ENCODE data around the gene SPEG.

Gene SPEG

DNA sequence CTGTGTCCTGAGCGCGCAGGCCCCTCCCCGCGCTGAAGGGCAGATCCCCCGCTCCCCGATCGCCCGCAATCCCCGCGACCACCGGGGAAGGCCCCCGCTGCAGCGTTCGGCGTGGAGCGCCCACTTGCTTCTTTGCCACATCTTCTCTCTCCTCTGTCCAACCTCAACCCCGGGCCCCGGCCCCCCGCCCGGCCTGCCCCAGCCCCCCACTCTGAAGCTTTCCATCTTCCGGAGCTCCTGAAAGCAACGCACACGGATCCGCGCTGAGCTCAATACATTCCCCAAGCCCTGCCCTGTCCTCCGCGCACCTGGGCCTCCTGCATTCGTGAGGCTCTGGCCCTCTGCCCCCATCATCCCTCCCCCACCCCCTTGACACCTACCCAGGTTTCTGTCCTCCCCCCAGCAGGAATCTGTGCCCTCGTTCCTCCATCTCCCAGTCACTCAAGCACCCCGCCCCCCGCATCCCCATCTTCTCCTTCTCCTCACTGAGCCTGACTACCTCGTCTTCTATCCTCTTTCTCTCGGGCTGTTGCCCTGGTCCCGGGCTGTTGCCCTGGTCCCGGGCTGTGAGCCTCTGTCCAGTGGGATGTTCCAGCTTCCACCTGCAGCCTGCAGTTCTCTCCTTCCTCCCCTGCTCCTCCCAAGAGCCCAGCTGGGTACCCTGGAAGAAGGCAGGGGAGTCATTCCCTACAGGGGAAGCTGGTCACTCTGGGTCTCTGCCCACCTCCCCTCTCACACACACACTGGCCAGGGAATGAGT lies 7.8 kb downstream of the SPEG start:
- H3K9ac ChIP-seq (ENCODE audit: low read length), result no peak overlapping the region
- H3K27me3 ChIP-seq (ENCODE audit: control insufficient read depth, insufficient read depth, low read length), result peaks cover 9% of the 10 kb centered on the region
- H3K4me3 ChIP-seq (ENCODE audit: low read length), result peak overlapping the region; percentile 62
- H3K36me3 ChIP-seq (ENCODE audit: control insufficient read depth, insufficient read depth, low read length), result no peaks in the 10 kb centered on the region
- H3K4me1 ChIP-seq (ENCODE audit: control insufficient read depth, insufficient read depth, low read length), result peaks cover 56% of the 10 kb centered on the region
- H3K27ac ChIP-seq (ENCODE audit: low read depth, low read length), result peak overlapping the region; percentile 99

DNA sequence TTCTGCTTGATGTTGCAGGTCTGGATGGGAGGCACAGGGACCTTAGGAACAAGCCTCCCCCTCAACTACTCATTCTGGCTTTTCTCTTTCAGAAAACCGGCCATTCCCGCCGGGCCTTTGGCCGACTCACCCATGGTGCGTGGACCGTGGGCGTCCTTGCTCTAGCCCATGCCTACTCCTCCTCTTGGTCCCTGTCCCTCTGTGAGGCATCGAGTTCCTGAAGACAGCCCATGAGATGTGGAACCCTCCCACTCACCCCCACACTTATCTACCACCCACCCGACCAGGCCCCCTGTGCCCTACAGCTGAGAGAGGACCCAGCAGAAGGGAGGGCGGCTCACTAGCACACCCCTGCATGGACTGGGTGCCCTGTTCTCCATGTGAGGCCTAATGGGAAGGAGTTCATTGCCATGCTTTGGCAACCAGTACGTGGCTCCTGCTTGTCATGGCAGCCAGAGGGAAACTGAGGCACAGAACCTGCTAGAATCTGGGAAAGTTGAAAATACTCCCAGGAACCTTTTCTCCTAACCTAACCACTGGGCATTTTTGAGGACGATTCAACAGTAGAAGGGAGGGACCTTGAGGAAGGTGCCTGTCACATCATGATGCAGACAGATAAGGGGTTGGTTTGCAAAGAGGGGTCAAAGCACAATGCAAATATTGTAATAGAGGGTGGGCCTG lies 8.5 kb downstream of the SPEG start:
- Histone ChIP-seq H3K36me3 (ENCODE audit: control insufficient read depth, insufficient read depth, low read length) (no peaks in the 10 kb centered on the region), H3K27ac (ENCODE audit: low read depth, low read length) (peak overlapping the region; percentile 99), H3K4me1 (ENCODE audit: control insufficient read depth, insufficient read depth, low read length) (peaks cover 49% of the 10 kb centered on the region), H3K27me3 (ENCODE audit: control insufficient read depth, insufficient read depth, low read length) (peaks cover 9% of the 10 kb centered on the region), H3K4me3 (ENCODE audit: low read length) (peak overlapping the region; percentile 62), H3K9ac (ENCODE audit: low read length) (no peak overlapping the region)

DNA sequence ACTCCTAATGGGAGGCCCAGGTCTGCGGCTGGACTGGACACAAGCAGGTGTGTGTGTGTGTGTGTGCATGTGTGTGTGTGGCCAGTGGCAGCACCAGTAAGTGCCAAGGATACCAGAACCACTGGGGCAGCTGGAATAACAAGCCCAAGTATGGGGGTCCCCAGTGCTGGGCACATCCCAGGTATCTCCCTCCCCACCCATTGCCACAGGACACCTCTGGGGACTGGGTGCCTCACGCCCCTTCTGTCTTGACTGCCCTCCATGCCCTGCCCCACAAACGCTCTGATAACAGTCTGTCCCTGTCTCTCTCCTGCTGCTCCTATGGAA lies 9.0 kb downstream of the SPEG start:
- H3K27ac ChIP-seq (ENCODE audit: low read depth, low read length), result peak overlapping the region; percentile 99
- H3K36me3 ChIP-seq (ENCODE audit: control insufficient read depth, insufficient read depth, low read length), result no peaks in the 10 kb centered on the region
- peaks cover 9% of the 10 kb centered on the region for H3K27me3 ChIP-seq (ENCODE audit: control insufficient read depth, insufficient read depth, low read length)
- peak overlapping the region; percentile 40 for H3K4me3 ChIP-seq (ENCODE audit: low read length)
- H3K4me1 ChIP-seq (ENCODE audit: control insufficient read depth, insufficient read depth, low read length), result peaks cover 47% of the 10 kb centered on the region
- no peak overlapping the region for H3K9ac ChIP-seq (ENCODE audit: low read length)

DNA sequence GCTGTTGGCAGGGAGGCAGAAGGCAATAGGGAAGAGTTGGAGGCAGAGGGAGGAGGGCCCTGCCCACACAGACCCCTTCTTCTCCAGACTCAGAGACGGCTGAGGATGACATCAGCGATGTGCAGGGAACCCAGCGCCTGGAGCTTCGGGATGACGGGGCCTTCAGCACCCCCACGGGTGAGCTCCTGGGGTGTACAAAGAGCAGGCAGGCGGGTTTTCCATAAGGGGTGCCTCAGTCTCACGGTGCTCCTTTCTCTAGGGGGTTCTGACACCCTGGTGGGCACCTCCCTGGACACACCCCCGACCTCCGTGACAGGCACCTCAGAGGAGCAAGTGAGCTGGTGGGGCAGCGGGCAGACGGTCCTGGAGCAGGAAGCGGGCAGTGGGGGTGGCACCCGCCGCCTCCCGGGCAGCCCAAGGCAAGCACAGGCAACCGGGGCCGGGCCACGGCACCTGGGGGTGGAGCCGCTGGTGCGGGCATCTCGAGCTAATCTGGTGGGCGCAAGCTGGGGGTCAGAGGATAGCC lies 10.0 kb downstream of the SPEG start:
- H3K27me3 ChIP-seq (ENCODE audit: control insufficient read depth, insufficient read depth, low read length), result peaks cover 10% of the 10 kb centered on the region
- H3K9ac ChIP-seq (ENCODE audit: low read length), result peak overlapping the region; percentile 68
- peaks cover 53% of the 10 kb centered on the region for H3K4me1 ChIP-seq (ENCODE audit: control insufficient read depth, insufficient read depth, low read length)
- no peaks in the 10 kb centered on the region for H3K36me3 ChIP-seq (ENCODE audit: control insufficient read depth, insufficient read depth, low read length)
- peak overlapping the region; percentile 40 for H3K4me3 ChIP-seq (ENCODE audit: low read length)
- H3K27ac ChIP-seq (ENCODE audit: low read depth, low read length), result peak overlapping the region; percentile 99

DNA sequence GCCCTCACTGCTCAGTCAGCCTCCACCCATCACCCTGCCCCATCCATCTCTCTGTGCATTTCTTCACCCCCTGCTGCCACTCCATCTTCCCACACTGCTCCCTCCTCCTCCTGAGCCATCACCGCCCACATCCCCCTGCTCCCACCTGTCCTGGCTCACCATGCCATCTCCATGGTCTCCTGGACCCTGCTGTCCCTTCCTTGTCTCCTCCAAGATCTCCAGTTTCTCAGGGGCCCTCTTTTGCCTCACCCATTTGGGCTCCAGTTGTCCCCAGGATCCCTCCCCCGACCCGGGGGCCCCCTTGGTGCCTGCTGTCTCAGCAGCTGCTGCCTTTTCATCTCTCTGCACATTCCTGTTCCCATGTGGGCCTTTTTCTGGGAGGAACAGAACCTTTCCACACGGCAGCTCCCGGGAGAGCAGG lies 10.6 kb downstream of the SPEG start:
- peak overlapping the region; percentile 40 for H3K4me3 ChIP-seq (ENCODE audit: low read length)
- H3K36me3 ChIP-seq (ENCODE audit: control insufficient read depth, insufficient read depth, low read length), result no peaks in the 10 kb centered on the region
- H3K27me3 ChIP-seq (ENCODE audit: control insufficient read depth, insufficient read depth, low read length), result peaks cover 11% of the 10 kb centered on the region
- H3K4me1 ChIP-seq (ENCODE audit: control insufficient read depth, insufficient read depth, low read length), result peaks cover 59% of the 10 kb centered on the region
- peak overlapping the region; percentile 68 for H3K9ac ChIP-seq (ENCODE audit: low read length)
- H3K27ac ChIP-seq (ENCODE audit: low read depth, low read length), result peak overlapping the region; percentile 99

DNA sequence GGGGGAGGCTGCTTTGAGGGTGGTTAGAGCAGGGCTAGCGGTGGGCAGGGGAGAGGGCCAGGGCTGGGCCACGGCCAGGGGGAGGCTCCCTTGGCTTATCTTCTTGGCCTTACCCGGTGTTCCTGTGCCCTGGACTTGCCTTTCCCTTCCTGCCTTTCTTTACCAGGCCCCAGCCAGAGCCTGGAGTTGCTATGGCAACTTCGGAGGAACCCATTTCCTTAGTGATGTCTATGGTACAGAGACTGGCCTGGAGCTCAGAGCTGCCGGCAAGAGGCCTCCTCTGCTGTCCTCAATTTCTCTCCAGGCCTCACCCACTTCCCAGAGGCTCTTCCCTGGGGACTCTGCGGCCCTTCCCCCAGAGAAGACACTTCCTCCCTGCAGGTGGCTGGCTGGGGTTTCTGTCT lies 11.5 kb downstream of the SPEG start:
- no peak overlapping the region for H3K9ac ChIP-seq (ENCODE audit: low read length)

DNA sequence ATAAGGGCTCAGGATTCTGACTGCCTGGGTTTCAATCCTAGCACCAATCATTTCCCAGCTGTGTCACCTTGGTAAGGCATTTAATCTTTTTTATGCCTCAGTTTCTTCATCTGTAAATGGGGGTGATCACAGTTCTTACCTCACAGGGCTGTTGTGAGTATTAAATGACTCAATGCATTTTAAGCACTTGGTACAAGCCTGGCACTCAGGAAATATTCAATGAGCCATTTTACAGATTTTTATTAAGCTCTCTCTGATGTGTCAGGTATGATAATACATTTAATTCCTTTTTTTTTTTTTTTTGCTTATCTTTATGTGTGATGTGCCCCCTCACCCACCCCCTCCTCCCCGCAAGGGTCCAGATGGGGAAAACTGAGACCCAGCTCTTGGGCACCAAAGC lies 12.0 kb downstream of the SPEG start:
- no peak overlapping the region for H3K4me3 ChIP-seq (ENCODE audit: low read length)
- H3K27me3 ChIP-seq (ENCODE audit: control insufficient read depth, insufficient read depth, low read length), result peaks cover 11% of the 10 kb centered on the region
- peaks cover 64% of the 10 kb centered on the region for H3K4me1 ChIP-seq (ENCODE audit: control insufficient read depth, insufficient read depth, low read length)
- H3K9ac ChIP-seq (ENCODE audit: low read length), result no peak overlapping the region
- H3K27ac ChIP-seq (ENCODE audit: low read depth, low read length), result peak overlapping the region; percentile 99
- no peaks in the 10 kb centered on the region for H3K36me3 ChIP-seq (ENCODE audit: control insufficient read depth, insufficient read depth, low read length)

More for the DNA sequence above, 11.5 kb downstream of the SPEG start:
- H3K27ac ChIP-seq (ENCODE audit: low read depth, low read length), result peak overlapping the region; percentile 99
- no peaks in the 10 kb centered on the region for H3K36me3 ChIP-seq (ENCODE audit: control insufficient read depth, insufficient read depth, low read length)
- no peak overlapping the region for H3K4me3 ChIP-seq (ENCODE audit: low read length)
- peaks cover 11% of the 10 kb centered on the region for H3K27me3 ChIP-seq (ENCODE audit: control insufficient read depth, insufficient read depth, low read length)
- H3K4me1 ChIP-seq (ENCODE audit: control insufficient read depth, insufficient read depth, low read length), result peaks cover 60% of the 10 kb centered on the region

DNA sequence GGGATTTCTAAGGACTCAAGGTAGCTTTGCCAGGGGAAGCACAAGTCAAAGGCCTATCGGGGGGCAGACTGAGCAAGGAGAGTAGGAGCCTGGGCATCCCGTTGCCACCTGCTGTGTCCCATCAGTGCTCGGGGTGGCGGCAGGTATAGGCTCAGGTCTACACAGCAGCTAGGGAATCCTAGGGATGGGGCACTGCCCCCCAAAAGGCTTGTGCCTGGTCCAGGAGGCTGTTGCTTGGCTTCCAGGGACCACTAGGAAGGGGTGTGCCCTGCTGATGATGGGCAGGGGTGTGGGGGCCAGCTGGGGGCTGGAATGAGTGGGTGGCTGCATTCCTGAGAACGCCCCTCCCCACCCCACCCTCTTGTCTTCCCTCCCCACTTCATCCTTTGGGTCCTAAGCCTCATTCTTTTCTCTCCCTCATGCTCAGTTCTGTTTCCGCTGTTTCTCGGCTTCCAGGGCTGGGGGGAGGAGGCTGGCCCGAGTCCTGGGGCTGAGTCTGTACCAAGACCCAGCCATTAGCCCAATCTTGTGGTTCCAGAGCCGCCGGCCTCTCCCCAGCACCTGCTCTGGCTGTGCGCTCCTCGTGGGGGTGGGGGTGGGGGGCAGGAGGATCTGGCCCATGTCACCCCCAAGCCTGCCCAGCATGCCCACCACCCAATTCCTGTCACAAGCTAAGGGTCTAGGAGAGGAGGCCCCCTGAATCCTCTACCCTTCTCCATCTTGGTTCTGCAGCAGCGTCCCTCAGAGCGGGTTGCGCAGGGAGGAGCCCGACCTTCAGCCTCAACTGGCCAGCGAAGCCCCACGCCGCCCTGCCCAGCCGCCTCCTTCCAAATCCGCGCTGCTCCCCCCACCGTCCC lies 12.8 kb downstream of the SPEG start:
- peaks cover 72% of the 10 kb centered on the region for H3K4me1 ChIP-seq (ENCODE audit: control insufficient read depth, insufficient read depth, low read length)
- H3K27me3 ChIP-seq (ENCODE audit: control insufficient read depth, insufficient read depth, low read length), result peaks cover 10% of the 10 kb centered on the region
- peak overlapping the region; percentile 99 for H3K27ac ChIP-seq (ENCODE audit: low read depth, low read length)
- no peaks in the 10 kb centered on the region for H3K36me3 ChIP-seq (ENCODE audit: control insufficient read depth, insufficient read depth, low read length)
- no peak overlapping the region for H3K4me3 ChIP-seq (ENCODE audit: low read length)
- H3K9ac ChIP-seq (ENCODE audit: low read length), result no peak overlapping the region

DNA sequence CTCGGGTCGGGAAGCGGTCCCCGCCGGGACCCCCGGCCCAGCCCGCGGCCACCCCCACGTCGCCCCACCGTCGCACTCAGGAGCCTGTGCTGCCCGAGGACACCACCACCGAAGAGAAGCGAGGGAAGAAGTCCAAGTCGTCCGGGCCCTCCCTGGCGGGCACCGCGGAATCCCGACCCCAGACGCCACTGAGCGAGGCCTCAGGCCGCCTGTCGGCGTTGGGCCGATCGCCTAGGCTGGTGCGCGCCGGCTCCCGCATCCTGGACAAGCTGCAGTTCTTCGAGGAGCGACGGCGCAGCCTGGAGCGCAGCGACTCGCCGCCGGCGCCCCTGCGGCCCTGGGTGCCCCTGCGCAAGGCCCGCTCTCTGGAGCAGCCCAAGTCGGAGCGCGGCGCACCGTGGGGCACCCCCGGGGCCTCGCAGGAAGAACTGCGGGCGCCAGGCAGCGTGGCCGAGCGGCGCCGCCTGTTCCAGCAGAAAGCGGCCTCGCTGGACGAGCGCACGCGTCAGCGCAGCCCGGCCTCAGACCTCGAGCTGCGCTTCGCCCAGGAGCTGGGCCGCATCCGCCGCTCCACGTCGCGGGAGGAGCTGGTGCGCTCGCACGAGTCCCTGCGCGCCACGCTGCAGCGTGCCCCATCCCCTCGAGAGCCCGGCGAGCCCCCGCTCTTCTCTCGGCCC lies 13.6 kb downstream of the SPEG start:
- peak overlapping the region; percentile 99 for H3K27ac ChIP-seq (ENCODE audit: low read depth, low read length)
- no peak overlapping the region for H3K4me3 ChIP-seq (ENCODE audit: low read length)
- no peak overlapping the region for H3K9ac ChIP-seq (ENCODE audit: low read length)
- H3K4me1 ChIP-seq (ENCODE audit: control insufficient read depth, insufficient read depth, low read length), result peaks cover 73% of the 10 kb centered on the region
- no peaks in the 10 kb centered on the region for H3K36me3 ChIP-seq (ENCODE audit: control insufficient read depth, insufficient read depth, low read length)
- peaks cover 3% of the 10 kb centered on the region for H3K27me3 ChIP-seq (ENCODE audit: control insufficient read depth, insufficient read depth, low read length)

DNA sequence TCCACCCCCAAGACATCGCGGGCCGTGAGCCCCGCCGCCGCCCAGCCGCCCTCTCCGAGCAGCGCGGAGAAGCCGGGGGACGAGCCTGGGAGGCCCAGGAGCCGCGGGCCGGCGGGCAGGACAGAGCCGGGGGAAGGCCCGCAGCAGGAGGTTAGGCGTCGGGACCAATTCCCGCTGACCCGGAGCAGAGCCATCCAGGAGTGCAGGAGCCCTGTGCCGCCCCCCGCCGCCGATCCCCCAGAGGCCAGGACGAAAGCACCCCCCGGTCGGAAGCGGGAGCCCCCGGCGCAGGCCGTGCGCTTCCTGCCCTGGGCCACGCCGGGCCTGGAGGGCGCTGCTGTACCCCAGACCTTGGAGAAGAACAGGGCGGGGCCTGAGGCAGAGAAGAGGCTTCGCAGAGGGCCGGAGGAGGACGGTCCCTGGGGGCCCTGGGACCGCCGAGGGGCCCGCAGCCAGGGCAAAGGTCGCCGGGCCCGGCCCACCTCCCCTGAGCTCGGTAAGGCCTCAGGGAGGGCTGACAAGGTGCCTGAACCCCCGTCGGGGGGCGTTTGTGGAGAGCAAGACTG lies 14.2 kb downstream of the SPEG start:
- no peaks in the 10 kb centered on the region for H3K36me3 ChIP-seq (ENCODE audit: control insufficient read depth, insufficient read depth, low read length)
- no peak overlapping the region for H3K9ac ChIP-seq (ENCODE audit: low read length)
- H3K27ac ChIP-seq (ENCODE audit: low read depth, low read length), result peak overlapping the region; percentile 99
- H3K4me1 ChIP-seq (ENCODE audit: control insufficient read depth, insufficient read depth, low read length), result peaks cover 72% of the 10 kb centered on the region
- H3K4me3 ChIP-seq (ENCODE audit: low read length), result peak overlapping the region; percentile 57
- H3K27me3 ChIP-seq (ENCODE audit: control insufficient read depth, insufficient read depth, low read length), result peaks cover 2% of the 10 kb centered on the region

DNA sequence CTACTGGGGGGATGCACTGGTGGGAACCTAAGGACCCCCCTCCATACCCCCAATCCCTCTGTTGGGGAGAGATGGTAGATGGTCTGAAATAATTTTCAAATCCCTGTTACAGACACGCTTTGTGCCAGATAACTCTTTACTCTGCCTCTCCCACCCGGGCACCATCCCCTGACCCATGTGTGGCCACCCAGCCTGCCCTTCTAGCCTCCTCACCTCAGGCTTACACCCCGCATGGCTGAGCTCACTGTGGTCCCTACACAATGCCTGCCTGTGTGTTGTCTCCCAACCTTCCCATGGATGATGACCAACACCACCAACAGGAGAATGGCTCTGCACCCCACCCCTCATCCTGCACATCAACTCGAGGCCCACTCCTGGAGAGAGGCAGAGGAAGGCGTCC lies 15.0 kb downstream of the SPEG start:
- H3K27ac ChIP-seq (ENCODE audit: low read depth, low read length), result peak overlapping the region; percentile 99
- H3K4me1 ChIP-seq (ENCODE audit: control insufficient read depth, insufficient read depth, low read length), result peaks cover 75% of the 10 kb centered on the region
- H3K36me3 ChIP-seq (ENCODE audit: control insufficient read depth, insufficient read depth, low read length), result no peaks in the 10 kb centered on the region
- peak overlapping the region; percentile 49 for H3K9ac ChIP-seq (ENCODE audit: low read length)
- peak overlapping the region; percentile 57 for H3K4me3 ChIP-seq (ENCODE audit: low read length)
- H3K27me3 ChIP-seq (ENCODE audit: control insufficient read depth, insufficient read depth, low read length), result peaks cover 2% of the 10 kb centered on the region

Data from rectal smooth muscle tissue (tissue), 1 donor.